GM23338 (cell line): ENCODE measurements around the gene SAFB. TPM values are rescaled to one million over a fixed set of nuclear protein-coding genes. Genes with fewer than 3 reads are reported as not detected.

Source experiments
- ATAC-seq: fragments of 200-7000 bp; cut with Tn5 transposase; 3 replicates; pipeline ENCODE4 v1.9.1; 2020
- DNase-seq: peaks from one replicate; pipeline ENCODE4 v3.0.0-alpha.2; 2015; ENCODE audit warnings: low spot score
- H2AFZ ChIP-seq: fragments of 200-600 bp; sonication (generic); 2 replicates; pipeline ENCODE4 v1.8.0; 2016; ENCODE audit warnings: antibody characterized with exemption, mild to moderate bottlenecking, moderate library complexity
- H3F3A ChIP-seq: fragments of 200-600 bp; sonication (generic); replicated peaks from 2 replicates; pipeline ENCODE4 v1.8.0; 2017; ENCODE audit warnings: antibody characterized with exemption, mixed run types, low read depth
- H3K27ac ChIP-seq: fragments of 200-600 bp; sonication (generic); 2 replicates; pipeline ENCODE4 v1.6.1; 2016; ENCODE audit warnings: low read depth
- H3K27me3 ChIP-seq: fragments of 200-600 bp; sonication (generic); 2 replicates; pipeline ENCODE4 v1.8.0; 2016; ENCODE audit warnings: mild to moderate bottlenecking, mixed run types, moderate library complexity; ENCODE audit not compliant: insufficient read depth
- H3K36me3 ChIP-seq: fragments of 200-600 bp; sonication (generic); 2 replicates; pipeline ENCODE4 v1.8.0; 2016; ENCODE audit warnings: mild to moderate bottlenecking; ENCODE audit not compliant: insufficient read depth
- H3K4me1 ChIP-seq: fragments of 200-600 bp; sonication (generic); 2 replicates; pipeline ENCODE4 v1.8.0; 2016; ENCODE audit warnings: mild to moderate bottlenecking, moderate library complexity; ENCODE audit not compliant: insufficient read depth
- H3K4me2 ChIP-seq: fragments of 200-600 bp; sonication (generic); 2 replicates; pipeline ENCODE4 v1.7.1; 2017; ENCODE audit warnings: mixed run types
- H3K4me3 ChIP-seq: fragments of 200-600 bp; sonication (generic); 2 replicates; pipeline ENCODE4 v1.6.1; 2016; ENCODE audit warnings: mixed run types
- H3K79me2 ChIP-seq: fragments of 200-600 bp; sonication (generic); replicated peaks from 2 replicates; pipeline ENCODE4 v1.8.0; 2017; ENCODE audit warnings: mild to moderate bottlenecking; ENCODE audit not compliant: insufficient read depth
- H3K9me2 ChIP-seq: fragments of 200-600 bp; sonication (generic); 2 replicates; pipeline ENCODE4 v1.8.0; 2017; ENCODE audit not compliant: insufficient read depth
- H4K20me1 ChIP-seq: fragments of 200-600 bp; sonication (generic); replicated peaks from 2 replicates; pipeline ENCODE4 v1.8.0; 2017; ENCODE audit warnings: mild to moderate bottlenecking; ENCODE audit not compliant: insufficient read depth
- H3K27ac Mint-ChIP-seq: 2 replicates; pipeline ENCODE4 v1.8.0; 2020; ENCODE audit warnings: inconsistent platforms, mild to moderate bottlenecking, moderate library complexity, mixed read lengths
- H3K27me3 Mint-ChIP-seq: 3 replicates; pipeline ENCODE4 v1.8.0; 2022; ENCODE audit warnings: low read depth, mild to moderate bottlenecking, moderate library complexity, mixed read lengths, inconsistent platforms; ENCODE audit not compliant: insufficient read depth, poor library complexity
- H3K36me3 Mint-ChIP-seq: 3 replicates; pipeline ENCODE4 v1.8.0; 2021; ENCODE audit warnings: low read depth, mild to moderate bottlenecking, inconsistent platforms, moderate library complexity, mixed read lengths
- H3K4me1 Mint-ChIP-seq: 3 replicates; pipeline ENCODE4 v1.8.0; 2020; ENCODE audit warnings: mild to moderate bottlenecking, inconsistent platforms, mixed read lengths
- H3K4me3 Mint-ChIP-seq: 3 replicates; pipeline ENCODE4 v1.8.0; 2021; ENCODE audit warnings: moderate library complexity, mild to moderate bottlenecking, inconsistent platforms, mixed read lengths
- H3K9me3 Mint-ChIP-seq: 3 replicates; pipeline ENCODE4 v1.8.0; 2020; ENCODE audit warnings: moderate library complexity, mild to moderate bottlenecking, inconsistent platforms, mixed read lengths
- CREB1 ChIP-seq: fragments of 250-450 bp; sonication (Bioruptor Pico); IDR thresholded peaks from 2 replicates; pipeline ENCODE4 v1.5.0; 2020; ENCODE audit warnings: low read depth, mild to moderate bottlenecking, moderate library complexity
- CTCF ChIP-seq, 2 experiments: fragments of 200-600 bp in 1 of 2; sonication (generic) in 1 of 2; conservative IDR thresholded peaks; 2 replicates each; pipeline versions ENCODE4 v1.5.1 to v1.6.1; 2016 to 2017; ENCODE audit warnings: antibody characterized with exemption in 2 of 2, low read depth in 2 of 2, mild to moderate bottlenecking in 2 of 2, moderate library complexity in 1 of 2
- ETS1 ChIP-seq: IDR thresholded peaks from 2 replicates; pipeline ENCODE4 v1.6.1; 2016; ENCODE audit warnings: antibody characterized with exemption
- EZH2 ChIP-seq: fragments of 200-600 bp; sonication (generic); IDR thresholded peaks from one replicate; pipeline ENCODE4 v1.8.0; 2017; ENCODE audit warnings: antibody characterized with exemption, mild to moderate bottlenecking, low read depth; ENCODE audit not compliant: unreplicated experiment
- EZH2phosphoT487 ChIP-seq: fragments of 200-600 bp; sonication (generic); IDR thresholded peaks from one replicate; pipeline ENCODE4 v1.8.1; 2018; ENCODE audit warnings: antibody characterized with exemption; ENCODE audit not compliant: unreplicated experiment
- JUNB ChIP-seq: IDR thresholded peaks from one replicate; pipeline ENCODE4 v1.6.1; 2016; ENCODE audit warnings: antibody characterized with exemption; ENCODE audit not compliant: unreplicated experiment
- NANOG ChIP-seq: IDR thresholded peaks from 2 replicates; pipeline ENCODE4 v1.6.1; 2016; ENCODE audit warnings: antibody characterized with exemption, borderline replicate concordance
- POLR2AphosphoS5 ChIP-seq: IDR thresholded peaks from 2 replicates; pipeline ENCODE4 v1.6.1; 2016; ENCODE audit warnings: antibody characterized with exemption, low read depth
- REST ChIP-seq: IDR thresholded peaks from one replicate; pipeline ENCODE4 v1.6.1; 2018; ENCODE audit warnings: antibody characterized with exemption; ENCODE audit not compliant: unreplicated experiment
- STAT1 ChIP-seq: IDR thresholded peaks from one replicate; pipeline ENCODE4 v1.6.1; 2016; ENCODE audit warnings: antibody characterized with exemption; ENCODE audit not compliant: unreplicated experiment
- ZNF114 ChIP-seq: fragments of 250-450 bp; sonication (Bioruptor Pico); IDR thresholded peaks from 2 replicates; pipeline ENCODE4 v1.5.0; 2020; ENCODE audit warnings: mild to moderate bottlenecking, moderate library complexity
- ZNF331 ChIP-seq: fragments of 250-450 bp; sonication (Bioruptor Pico); IDR thresholded peaks from 2 replicates; pipeline ENCODE4 v1.5.0; 2020; ENCODE audit warnings: low read depth, mild to moderate bottlenecking, moderate library complexity
- ZNF462 ChIP-seq: fragments of 250-450 bp; sonication (Bioruptor Pico); IDR thresholded peaks from 2 replicates; pipeline ENCODE4 v1.5.0; 2020; ENCODE audit warnings: mild to moderate bottlenecking, moderate library complexity
- polyA plus RNA-seq: library from polyadenylated mRNA; unstranded; fragments of >200 nt; fragmentation: Nextera tagmentation; extraction: Ambion mirVana; gene quantifications from 2 replicates; pipeline ENCODE4 v1.2.1, GENCODE V29; 2016
- total RNA-seq: library from RNA; depleted of rRNA; stranded (reverse); fragments of >200 nt; shearing (Covaris generic); gene quantifications from 2 replicates; pipeline ENCODE4 v1.2.3, GENCODE V29; 2014

Gene SAFB
- total and polyA plus RNA-seq, 2 experiments from 2014 or later: 85.2 to 109 TPM

GRCh38 chr19:5624741-5625278 lies 1.9 kb downstream of the SAFB start:
- H3K9me2 ChIP-seq: no peaks in the 10 kb centered on the region
- H3K79me2 ChIP-seq: peaks cover 94% of the 10 kb centered on the region
- H3K27me3 Mint-ChIP-seq: peaks cover 8% of the 10 kb centered on the region
- H3K27ac Mint-ChIP-seq: no peak overlapping the region
- peaks cover 20% of the 10 kb centered on the region for H3K4me1 ChIP-seq
- ATAC-seq: no peak
- H3F3A ChIP-seq: peaks cover 25% of the 10 kb centered on the region; the same call in 1 of the 2 replicates
- peaks cover 41% of the 10 kb centered on the region for H3K36me3 ChIP-seq
- H3K4me2 ChIP-seq: peak overlapping the region; percentile 91
- no peak overlapping the region for H3K27ac ChIP-seq
- TF ChIP-seq REST (no peak), STAT1 (no peak), EZH2phosphoT487 (no peak), CREB1 (CRISPR knock-in tag) (no peak), ETS1 (no peak), POLR2AphosphoS5 (no peak), ZNF331 (CRISPR knock-in tag) (no peak), EZH2 (no peak), NANOG (no peak), JUNB (no peak), CTCF (conservative IDR thresholded peaks at IDR 0.05; ENCODE audit: low read depth in 2 of 2) (no peak), ZNF114 (no peak), ZNF462 (no peak)
- H2AFZ ChIP-seq: no peak overlapping the region
- H3K4me3 Mint-ChIP-seq: peak overlapping the region; percentile 100
- H3K36me3 Mint-ChIP-seq: peaks cover 78% of the 10 kb centered on the region
- no peaks in the 10 kb centered on the region for H3K27me3 ChIP-seq
- peaks cover 66% of the 10 kb centered on the region for H4K20me1 ChIP-seq
- peaks cover 5% of the 10 kb centered on the region for H3K9me3 Mint-ChIP-seq
- peaks cover 38% of the 10 kb centered on the region for H3K4me1 Mint-ChIP-seq
- peak; percentile 24 for DNase-seq
- H3K4me3 ChIP-seq: peak overlapping the region; percentile 98
